ENCODE data around the gene ANO4.

Gene ANO4

DNA sequence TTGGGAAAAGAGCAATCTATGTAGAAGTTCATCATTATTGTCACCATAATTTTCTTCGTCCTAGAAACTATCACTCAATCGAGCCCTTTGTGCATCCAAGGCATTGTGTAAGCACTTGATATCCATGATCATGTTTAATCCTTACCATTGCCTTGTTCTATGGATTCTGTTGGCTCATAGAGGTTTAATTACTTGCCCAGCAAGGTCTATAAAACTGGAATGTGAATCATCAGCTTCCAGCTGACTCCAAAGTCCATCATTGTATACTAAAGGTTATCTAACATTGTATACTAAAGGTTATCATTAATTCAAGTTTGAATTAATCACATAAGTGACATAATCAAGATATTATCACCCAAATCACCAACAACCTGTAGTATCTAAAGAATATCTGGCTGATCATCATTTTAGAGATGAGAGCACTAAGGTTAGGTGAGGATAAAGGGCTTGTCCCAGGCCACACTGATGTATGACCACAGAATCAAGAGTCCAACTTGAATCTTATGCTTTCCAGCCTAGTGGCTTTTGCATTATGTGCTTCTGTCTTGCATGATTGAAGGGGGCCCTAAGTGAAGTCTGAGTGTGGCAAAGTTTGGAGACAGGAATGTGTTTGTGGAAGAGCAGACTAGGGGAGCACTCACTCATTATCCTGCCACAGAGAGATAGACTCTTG is 188.1 kb downstream of the ANO4 start:
- no peaks in the 10 kb centered on the region for H3K4me1 ChIP-seq (ENCODE audit: insufficient read depth, low read length, poor library complexity, severe bottlenecking)
- no peak overlapping the region for H3K4me2 ChIP-seq (ENCODE audit: low read depth, low read length, poor library complexity, severe bottlenecking)
- no peak overlapping the region for H3K9ac ChIP-seq (ENCODE audit: low read depth, low read length, poor library complexity, severe bottlenecking)
- TF ChIP-seq EZH2phosphoT487 (IDR thresholded peaks at IDR 0.05; ENCODE audit: borderline replicate concordance), result no peak
- TF ChIP-seq, protein P1, sequence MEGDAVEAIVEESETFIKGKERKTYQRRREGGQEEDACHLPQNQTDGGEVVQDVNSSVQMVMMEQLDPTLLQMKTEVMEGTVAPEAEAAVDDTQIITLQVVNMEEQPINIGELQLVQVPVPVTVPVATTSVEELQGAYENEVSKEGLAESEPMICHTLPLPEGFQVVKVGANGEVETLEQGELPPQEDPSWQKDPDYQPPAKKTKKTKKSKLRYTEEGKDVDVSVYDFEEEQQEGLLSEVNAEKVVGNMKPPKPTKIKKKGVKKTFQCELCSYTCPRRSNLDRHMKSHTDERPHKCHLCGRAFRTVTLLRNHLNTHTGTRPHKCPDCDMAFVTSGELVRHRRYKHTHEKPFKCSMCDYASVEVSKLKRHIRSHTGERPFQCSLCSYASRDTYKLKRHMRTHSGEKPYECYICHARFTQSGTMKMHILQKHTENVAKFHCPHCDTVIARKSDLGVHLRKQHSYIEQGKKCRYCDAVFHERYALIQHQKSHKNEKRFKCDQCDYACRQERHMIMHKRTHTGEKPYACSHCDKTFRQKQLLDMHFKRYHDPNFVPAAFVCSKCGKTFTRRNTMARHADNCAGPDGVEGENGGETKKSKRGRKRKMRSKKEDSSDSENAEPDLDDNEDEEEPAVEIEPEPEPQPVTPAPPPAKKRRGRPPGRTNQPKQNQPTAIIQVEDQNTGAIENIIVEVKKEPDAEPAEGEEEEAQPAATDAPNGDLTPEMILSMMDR (conservative IDR thresholded peaks at IDR 0.05; ENCODE audit: low read length), result no peak
- no peaks in the 10 kb centered on the region for H3K9me3 ChIP-seq (ENCODE audit: insufficient read depth, low read depth, low read length)
- H3F3A ChIP-seq (ENCODE audit: low read depth), result no peaks in the 10 kb centered on the region
- H3K27me3 ChIP-seq (ENCODE audit: insufficient read depth, low read length, poor library complexity, severe bottlenecking), result no peaks in the 10 kb centered on the region
- H2AFZ ChIP-seq (ENCODE audit: low read length), result no peak overlapping the region
- no peaks in the 10 kb centered on the region for H4K20me1 ChIP-seq (ENCODE audit: insufficient read depth, low read length, poor library complexity, severe bottlenecking)
- H3K79me2 ChIP-seq (ENCODE audit: insufficient read depth, low read length), result no peaks in the 10 kb centered on the region
- H3K36me3 ChIP-seq (ENCODE audit: insufficient read depth, low read length), result no peaks in the 10 kb centered on the region
- H3K9me2 ChIP-seq (replicated peaks; ENCODE audit: low read depth, low read length), result no peaks in the 10 kb centered on the region
- H3K4me3 ChIP-seq (ENCODE audit: low read length, poor library complexity, severe bottlenecking), result no peak overlapping the region

DNA sequence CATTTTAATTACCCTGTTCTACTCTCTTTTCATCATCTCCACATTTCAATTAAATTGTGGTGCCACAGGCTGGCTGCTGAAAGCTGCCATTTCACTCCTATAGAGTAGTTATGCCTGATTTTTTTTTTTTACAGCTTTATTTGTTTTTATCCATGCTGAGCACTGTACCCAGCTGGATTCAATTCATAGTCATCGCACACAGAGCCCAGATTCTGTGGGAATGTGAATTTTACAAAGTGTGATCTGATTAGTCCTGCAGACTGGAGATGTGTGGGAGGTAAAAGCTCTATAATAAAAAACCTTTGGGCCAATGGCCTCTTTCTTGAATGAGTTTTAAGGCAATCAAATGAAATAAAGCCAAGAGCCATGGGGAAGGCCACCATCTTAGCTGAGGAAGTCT is 190.2 kb downstream of the ANO4 start:
- no peaks in the 10 kb centered on the region for H3K36me3 ChIP-seq (ENCODE audit: insufficient read depth, low read length)
- TF ChIP-seq EZH2phosphoT487 (IDR thresholded peaks at IDR 0.05; ENCODE audit: borderline replicate concordance), result no peak
- TF ChIP-seq, protein P1 (conservative IDR thresholded peaks at IDR 0.05; ENCODE audit: low read length), result no peak
- H3K4me2 ChIP-seq (ENCODE audit: low read depth, low read length, poor library complexity, severe bottlenecking), result no peak overlapping the region
- H3K9ac ChIP-seq (ENCODE audit: low read depth, low read length, poor library complexity, severe bottlenecking), result no peak overlapping the region
- no peaks in the 10 kb centered on the region for H3K27me3 ChIP-seq (ENCODE audit: insufficient read depth, low read length, poor library complexity, severe bottlenecking)
- H3K9me3 ChIP-seq (ENCODE audit: insufficient read depth, low read depth, low read length), result no peaks in the 10 kb centered on the region
- no peaks in the 10 kb centered on the region for H4K20me1 ChIP-seq (ENCODE audit: insufficient read depth, low read length, poor library complexity, severe bottlenecking)
- no peaks in the 10 kb centered on the region for H3F3A ChIP-seq (ENCODE audit: low read depth)
- H3K9me2 ChIP-seq (replicated peaks; ENCODE audit: low read depth, low read length), result no peaks in the 10 kb centered on the region
- H3K4me1 ChIP-seq (ENCODE audit: insufficient read depth, low read length, poor library complexity, severe bottlenecking), result no peaks in the 10 kb centered on the region
- H2AFZ ChIP-seq (ENCODE audit: low read length), result no peak overlapping the region
- no peaks in the 10 kb centered on the region for H3K79me2 ChIP-seq (ENCODE audit: insufficient read depth, low read length)
- H3K4me3 ChIP-seq (ENCODE audit: low read length, poor library complexity, severe bottlenecking), result no peak overlapping the region

DNA sequence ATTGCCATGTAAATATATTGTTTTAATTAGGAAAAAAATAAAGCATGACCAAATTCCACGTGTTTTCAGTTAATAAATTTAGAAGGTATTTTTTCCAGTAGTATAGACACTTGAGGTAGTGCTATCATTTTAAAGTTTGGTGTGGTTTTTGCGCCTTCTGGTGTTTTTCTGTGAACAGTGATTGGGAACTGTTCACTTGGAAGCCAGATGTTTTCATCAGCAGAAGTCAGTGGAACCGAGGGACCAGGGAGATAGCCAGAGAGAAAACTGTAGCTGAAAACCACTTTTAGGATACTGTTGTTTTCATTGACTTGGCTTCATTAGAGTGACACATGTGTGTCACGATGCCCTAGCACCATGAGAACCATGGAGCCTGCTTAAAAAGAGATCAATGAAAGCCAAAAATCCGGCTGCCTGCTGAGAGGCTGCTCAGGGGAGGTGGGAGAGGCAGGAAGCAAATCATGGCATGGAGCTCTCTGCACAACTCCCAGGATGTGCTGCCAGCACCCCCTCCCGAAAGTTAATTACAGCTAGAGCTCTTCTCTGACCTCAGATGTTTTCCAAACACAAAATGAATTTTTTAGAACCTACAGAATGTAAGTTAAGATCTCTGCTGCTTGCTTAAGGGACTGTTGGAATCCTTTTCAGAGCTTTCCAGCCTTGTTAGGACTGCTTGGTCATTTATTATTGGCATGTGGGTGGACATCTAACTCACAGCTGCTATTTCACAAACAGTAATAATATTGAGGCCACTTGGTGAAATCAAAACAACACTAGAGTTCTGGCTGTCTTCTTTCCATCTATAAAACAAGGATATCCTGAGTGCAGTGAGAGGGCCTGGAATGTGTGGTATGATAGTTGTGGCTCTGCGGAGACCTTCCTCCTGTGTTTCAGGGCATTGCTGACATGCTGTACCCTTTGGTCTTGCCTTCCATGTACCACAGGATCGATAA is 192.3 kb downstream of the ANO4 start:
- H3K4me1 ChIP-seq (ENCODE audit: insufficient read depth, low read length, poor library complexity, severe bottlenecking), result no peaks in the 10 kb centered on the region
- H4K20me1 ChIP-seq (ENCODE audit: insufficient read depth, low read length, poor library complexity, severe bottlenecking), result no peaks in the 10 kb centered on the region
- H3K4me3 ChIP-seq (ENCODE audit: low read length, poor library complexity, severe bottlenecking), result no peak overlapping the region
- TF ChIP-seq, protein P1 (conservative IDR thresholded peaks at IDR 0.05; ENCODE audit: low read length), result no peak
- no peak for TF ChIP-seq EZH2phosphoT487 (IDR thresholded peaks at IDR 0.05; ENCODE audit: borderline replicate concordance)
- no peak overlapping the region for H3K9ac ChIP-seq (ENCODE audit: low read depth, low read length, poor library complexity, severe bottlenecking)
- no peak overlapping the region for H3K4me2 ChIP-seq (ENCODE audit: low read depth, low read length, poor library complexity, severe bottlenecking)
- H3K9me2 ChIP-seq (replicated peaks; ENCODE audit: low read depth, low read length), result no peaks in the 10 kb centered on the region
- H3K79me2 ChIP-seq (ENCODE audit: insufficient read depth, low read length), result no peaks in the 10 kb centered on the region
- H3K27me3 ChIP-seq (ENCODE audit: insufficient read depth, low read length, poor library complexity, severe bottlenecking), result no peaks in the 10 kb centered on the region
- H3K36me3 ChIP-seq (ENCODE audit: insufficient read depth, low read length), result no peaks in the 10 kb centered on the region
- no peaks in the 10 kb centered on the region for H3K9me3 ChIP-seq (ENCODE audit: insufficient read depth, low read depth, low read length)
- no peak overlapping the region for H2AFZ ChIP-seq (ENCODE audit: low read length)
- no peaks in the 10 kb centered on the region for H3F3A ChIP-seq (ENCODE audit: low read depth)
